GM12891 (cell line): ENCODE measurements around the gene TMEM143.

Experiments used
- PAX5 ChIP-seq: IDR thresholded peaks from 2 replicates; pipeline ENCODE4 v1.6.1; 2011; ENCODE audit warnings: low read length, moderate library complexity, mild to moderate bottlenecking; ENCODE audit not compliant: insufficient read depth, severe bottlenecking
- POLR2A ChIP-seq: IDR thresholded peaks from 2 replicates; pipeline ENCODE4 v1.6.1; 2011; ENCODE audit warnings: low read depth, low read length, control low read depth
- POLR2AphosphoS5 ChIP-seq: IDR thresholded peaks from 2 replicates; pipeline ENCODE4 v1.6.1; 2011; ENCODE audit warnings: low read depth, low read length, control low read depth

- TF ChIP-seq POLR2A (no peak), POLR2AphosphoS5 (no peak), PAX5 (no peak)
These were observed 15.3 kb upstream of the TMEM143 start for GRCh38 chr19:48379058-48379457.
